ENCODE results near the gene DGKA.
A peak's percentile ranks its signal among the peaks of the same experiment; 100 is the strongest.
"Not testable (repeated sequence)": the region's sequence is repeated elsewhere in the genome, so short reads cannot be mapped to it uniquely, and the experiment has no call there.

DGKA gene

GRCh38 chr12:55930771-55931316 lies at the start of gene DGKA:
TSS of gene DGKA (plus strand) at chr12:55931162. CDS start at chr12:55936504, 5,342 bp downstream.
- peaks cover 36 to 63% of the 10 kb centered on the region in 2 donors for H3K4me1 Mint-ChIP-seq
- DNase-seq: peak; percentile 39

GRCh38 chr12:55885113-55885512 lies 45.8 kb upstream of the DGKA start:
- no peak for ATAC-seq (replicated peaks)
- no peak for DNase-seq
- Mint-ChIP-seq H3K4me1 (no peaks in the 10 kb centered on the region), H3K36me3 (no peaks in the 10 kb centered on the region), H3K4me3 (no peak overlapping the region), H3K27ac (no peak overlapping the region), H3K9me3 (no peaks in the 10 kb centered on the region), H3K27me3 (no peaks in the 10 kb centered on the region)

More at GRCh38 chr12:55930771-55931316, at the start of gene DGKA:
- peak within 1 kb of the TSS; percentile 98 to 99 for H3K4me3 Mint-ChIP-seq
- ATAC-seq (replicated peaks): peak; percentile 13 to 18
- H3K9me3 Mint-ChIP-seq: no peaks in the 10 kb centered on the region
- peak within 1 kb of the TSS; percentile 95 for H3K27ac Mint-ChIP-seq
- H3K36me3 Mint-ChIP-seq: peaks cover 10 to 21% of the 10 kb centered on the region in 2 donors
- no peaks in the 10 kb centered on the region for H3K27me3 Mint-ChIP-seq

GRCh38 chr12:55891310-55891709 lies 39.7 kb upstream of the DGKA start:
- Mint-ChIP-seq H3K9me3 (peaks cover 0 to 9% of the 10 kb centered on the region in 2 donors), H3K27me3 (no peaks in the 10 kb centered on the region), H3K4me3 (no peak overlapping the region), H3K27ac (no peak overlapping the region), H3K36me3 (peaks cover 7 to 14% of the 10 kb centered on the region in 2 donors), H3K4me1 (no peaks in the 10 kb centered on the region)
- DNase-seq (no peak), ATAC-seq (replicated peaks) (no peak)

- Mint-ChIP-seq H3K27ac (no peak overlapping the region), H3K4me1 (no peaks in the 10 kb centered on the region), H3K27me3 (no peaks in the 10 kb centered on the region), H3K36me3 (peaks cover 7 to 14% of the 10 kb centered on the region in 2 donors), H3K4me3 (no peak overlapping the region), H3K9me3 (peaks cover 0 to 9% of the 10 kb centered on the region in 2 donors)
- DNase-seq: no peak
- no peak for ATAC-seq (replicated peaks)
These were observed 37.2 kb upstream of the DGKA start for GRCh38 chr12:55893723-55894122.

- Mint-ChIP-seq H3K9me3 (no peaks in the 10 kb centered on the region), H3K27me3 (no peaks in the 10 kb centered on the region), H3K4me1 (peaks cover 3 to 12% of the 10 kb centered on the region in 2 donors), H3K36me3 (peaks cover 27 to 28% of the 10 kb centered on the region in 2 donors), H3K4me3 (no peak overlapping the region), H3K27ac (peak overlapping the region; percentile 60)
- ATAC-seq (replicated peaks) (no peak), DNase-seq (no peak)
These were observed 31.9 kb upstream of the DGKA start for GRCh38 chr12:55899082-55899481.

- Mint-ChIP-seq H3K9me3 (no peaks in the 10 kb centered on the region), H3K4me3 (no peak overlapping the region), H3K4me1 (peaks cover 3 to 12% of the 10 kb centered on the region in 2 donors), H3K27ac (peak overlapping the region; percentile 87), H3K27me3 (no peaks in the 10 kb centered on the region), H3K36me3 (peaks cover 26 to 27% of the 10 kb centered on the region in 2 donors)
- ATAC-seq (replicated peaks) (no peak), DNase-seq (no peak)
These were observed 29.0 kb upstream of the DGKA start for GRCh38 chr12:55901881-55902490.

GRCh38 chr12:55906056-55906455 lies 24.9 kb upstream of the DGKA start:
- H3K4me3 Mint-ChIP-seq: no peak overlapping the region
- ATAC-seq (replicated peaks) (no peak), DNase-seq (no peak)
- no peak overlapping the region for H3K27ac Mint-ChIP-seq
- H3K4me1 Mint-ChIP-seq: peaks cover 9 to 18% of the 10 kb centered on the region in 2 donors
- H3K36me3 Mint-ChIP-seq: peaks cover 23 to 37% of the 10 kb centered on the region in 2 donors
- H3K9me3 Mint-ChIP-seq: no peaks in the 10 kb centered on the region
- no peaks in the 10 kb centered on the region for H3K27me3 Mint-ChIP-seq

GRCh38 chr12:55908726-55909512 lies 22.0 kb upstream of the DGKA start:
- peak overlapping the region; percentile 7 for H3K27ac Mint-ChIP-seq

GRCh38 chr12:55909513-55909884 lies 21.5 kb upstream of the DGKA start:
- Mint-ChIP-seq H3K36me3 (peaks cover 13 to 31% of the 10 kb centered on the region in 2 donors), H3K4me3 (no peak overlapping the region), H3K9me3 (no peaks in the 10 kb centered on the region), H3K27me3 (no peaks in the 10 kb centered on the region), H3K4me1 (peaks cover 17 to 24% of the 10 kb centered on the region in 2 donors), H3K27ac (no peak overlapping the region)
- ATAC-seq (replicated peaks): no peak
- DNase-seq: no peak

More at GRCh38 chr12:55908726-55909512, 22.0 kb upstream of the DGKA start:
- H3K36me3 Mint-ChIP-seq: peaks cover 9 to 25% of the 10 kb centered on the region in 2 donors
- DNase-seq (no peak), ATAC-seq (replicated peaks) (no peak)
- no peaks in the 10 kb centered on the region for H3K9me3 Mint-ChIP-seq
- H3K27me3 Mint-ChIP-seq: no peaks in the 10 kb centered on the region
- no peak overlapping the region for H3K4me3 Mint-ChIP-seq
- H3K4me1 Mint-ChIP-seq: peaks cover 13 to 18% of the 10 kb centered on the region in 2 donors

- H3K4me3 Mint-ChIP-seq: no peak overlapping the region
- H3K27ac Mint-ChIP-seq: peak overlapping the region; percentile 6
- no peaks in the 10 kb centered on the region for H3K9me3 Mint-ChIP-seq
- peaks cover 29 to 51% of the 10 kb centered on the region in 2 donors for H3K36me3 Mint-ChIP-seq
- ATAC-seq (replicated peaks) (no peak), DNase-seq (no peak)
- peaks cover 23 to 46% of the 10 kb centered on the region in 2 donors for H3K4me1 Mint-ChIP-seq
- H3K27me3 Mint-ChIP-seq: no peaks in the 10 kb centered on the region
These were observed 18.1 kb upstream of the DGKA start for GRCh38 chr12:55912908-55913307.

- Mint-ChIP-seq H3K9me3 (no peaks in the 10 kb centered on the region), H3K4me1 (peaks cover 17 to 39% of the 10 kb centered on the region in 2 donors), H3K27me3 (no peaks in the 10 kb centered on the region), H3K36me3 (peaks cover 29 to 41% of the 10 kb centered on the region in 2 donors), H3K4me3 (peak overlapping the region; percentile 11 to 70), H3K27ac (peak overlapping the region; percentile 82)
- DNase-seq (no peak), ATAC-seq (replicated peaks) (peak; percentile 77 to 87)
These were observed 15.5 kb upstream of the DGKA start for GRCh38 chr12:55915482-55915859.

- H3K27ac Mint-ChIP-seq: not testable (repeated sequence)
- H3K36me3 Mint-ChIP-seq: peaks cover 30 to 35% of the 10 kb centered on the region in 2 donors
These were observed 11.9 kb upstream of the DGKA start for GRCh38 chr12:55919032-55919431.

GRCh38 chr12:55922126-55922525 lies 8.8 kb upstream of the DGKA start:
- Mint-ChIP-seq H3K27me3 (no peaks in the 10 kb centered on the region), H3K27ac (no peak overlapping the region), H3K36me3 (peaks cover 26 to 38% of the 10 kb centered on the region in 2 donors), H3K9me3 (no peaks in the 10 kb centered on the region), H3K4me1 (peaks cover 23 to 33% of the 10 kb centered on the region in 2 donors), H3K4me3 (no peak overlapping the region)
- DNase-seq: no peak
- ATAC-seq (replicated peaks): no peak

More at GRCh38 chr12:55919032-55919431, 11.9 kb upstream of the DGKA start:
- not testable (repeated sequence) for H3K9me3 Mint-ChIP-seq; DNase-seq; H3K27me3 Mint-ChIP-seq; H3K4me3 Mint-ChIP-seq; ATAC-seq (replicated peaks)
- H3K4me1 Mint-ChIP-seq: peaks cover 15 to 35% of the 10 kb centered on the region in 2 donors

- H3K27me3 Mint-ChIP-seq; H3K27ac Mint-ChIP-seq; H3K4me3 Mint-ChIP-seq; DNase-seq; ATAC-seq (replicated peaks); H3K9me3 Mint-ChIP-seq: not testable (repeated sequence)
- Mint-ChIP-seq H3K4me1 (peaks cover 22 to 33% of the 10 kb centered on the region in 2 donors), H3K36me3 (peaks cover 25 to 35% of the 10 kb centered on the region in 2 donors)
These were observed 7.3 kb upstream of the DGKA start for GRCh38 chr12:55923648-55924047.

Measured in stimulated activated naive B cell treated with anti-CD40 and anti-IgM and Interleukin-4, amounts not matched to agents 10 μg/mL and 1 μg/mL and 100 μg/mL, for 72 hours (primary cell).